ENCODE results near the gene PHEX.

The PHEX gene

DNA sequence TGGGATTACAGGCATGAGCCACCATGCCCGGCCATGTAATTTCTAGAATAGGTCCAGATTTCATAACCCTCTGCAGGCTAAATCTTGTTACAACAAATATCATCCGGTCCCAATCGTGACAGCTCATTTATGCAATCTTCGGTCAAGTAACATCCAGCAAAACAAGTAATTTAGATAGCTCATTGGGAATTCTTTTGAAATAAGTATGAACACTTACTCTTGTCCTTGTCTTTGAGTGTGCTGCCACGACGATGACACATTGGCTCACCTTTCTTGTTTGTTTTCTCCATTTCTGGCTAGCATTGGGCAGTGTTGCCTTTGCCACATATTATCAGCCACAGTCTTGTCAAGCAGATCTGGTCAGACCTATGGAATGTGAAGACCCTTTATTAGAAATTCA lies 92.0 kb downstream of the PHEX start:
- peak; percentile 26 for DNase-seq (ENCODE audit: low spot score)
- TF ChIP-seq, protein P1, sequence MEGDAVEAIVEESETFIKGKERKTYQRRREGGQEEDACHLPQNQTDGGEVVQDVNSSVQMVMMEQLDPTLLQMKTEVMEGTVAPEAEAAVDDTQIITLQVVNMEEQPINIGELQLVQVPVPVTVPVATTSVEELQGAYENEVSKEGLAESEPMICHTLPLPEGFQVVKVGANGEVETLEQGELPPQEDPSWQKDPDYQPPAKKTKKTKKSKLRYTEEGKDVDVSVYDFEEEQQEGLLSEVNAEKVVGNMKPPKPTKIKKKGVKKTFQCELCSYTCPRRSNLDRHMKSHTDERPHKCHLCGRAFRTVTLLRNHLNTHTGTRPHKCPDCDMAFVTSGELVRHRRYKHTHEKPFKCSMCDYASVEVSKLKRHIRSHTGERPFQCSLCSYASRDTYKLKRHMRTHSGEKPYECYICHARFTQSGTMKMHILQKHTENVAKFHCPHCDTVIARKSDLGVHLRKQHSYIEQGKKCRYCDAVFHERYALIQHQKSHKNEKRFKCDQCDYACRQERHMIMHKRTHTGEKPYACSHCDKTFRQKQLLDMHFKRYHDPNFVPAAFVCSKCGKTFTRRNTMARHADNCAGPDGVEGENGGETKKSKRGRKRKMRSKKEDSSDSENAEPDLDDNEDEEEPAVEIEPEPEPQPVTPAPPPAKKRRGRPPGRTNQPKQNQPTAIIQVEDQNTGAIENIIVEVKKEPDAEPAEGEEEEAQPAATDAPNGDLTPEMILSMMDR (conservative IDR thresholded peaks at IDR 0.05; ENCODE audit: low read depth), result no peak
- CTCF ChIA-PET, result no interaction called here
- POLR2A ChIA-PET (ENCODE audit: low non-redundant PET), result no interaction called here
- H3K27ac ChIP-seq, result peak overlapping the region; percentile 81

DNA sequence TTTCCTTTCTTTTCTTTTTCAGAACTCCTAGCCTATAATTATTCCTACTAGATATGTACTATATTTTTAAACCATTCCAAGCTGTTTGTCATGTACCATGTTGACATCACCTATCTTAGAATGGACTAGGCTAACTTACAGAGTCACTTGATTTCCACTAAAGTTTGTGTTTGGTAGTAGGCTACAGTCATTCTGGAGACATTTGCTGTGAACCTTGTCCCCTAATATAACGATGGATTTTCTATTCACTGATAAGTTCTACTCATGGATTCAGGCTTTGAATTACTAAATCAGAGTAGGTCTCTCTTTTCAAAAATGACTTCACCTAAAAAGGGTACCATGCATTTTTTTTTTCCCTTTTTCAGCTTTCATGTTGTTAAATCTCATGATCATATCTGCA lies 93.4 kb downstream of the PHEX start:
- DNase-seq (ENCODE audit: low spot score), result no peak
- TF ChIP-seq, protein P1 (conservative IDR thresholded peaks at IDR 0.05; ENCODE audit: low read depth), result no peak
- ChIA-PET CTCF (no interaction called here), POLR2A (ENCODE audit: low non-redundant PET) (no interaction called here)
- no peak overlapping the region for H3K27ac ChIP-seq

DNA sequence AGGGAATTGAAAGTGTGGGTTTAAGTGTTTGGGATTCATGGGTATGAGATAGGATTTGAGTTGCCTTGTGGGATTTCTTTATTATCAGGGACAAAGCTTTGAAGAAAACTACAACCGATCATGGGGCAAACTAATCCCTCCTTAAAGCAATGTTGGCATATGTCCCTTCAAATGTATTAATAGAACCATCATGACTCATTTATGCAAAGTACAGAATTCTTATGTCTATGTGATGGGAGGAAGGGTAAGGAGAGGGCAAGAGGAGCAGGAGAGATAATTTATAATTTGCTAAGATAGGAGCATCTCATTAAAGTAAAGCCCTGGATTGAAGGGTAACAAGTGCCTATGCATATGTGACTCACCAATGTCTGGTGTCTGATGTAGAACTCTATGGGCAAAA lies 94.2 kb downstream of the PHEX start:
- no peak for DNase-seq (ENCODE audit: low spot score)
- POLR2A ChIA-PET (ENCODE audit: low non-redundant PET), result no interaction called here
- no peak overlapping the region for H3K27ac ChIP-seq
- TF ChIP-seq, protein P1 (conservative IDR thresholded peaks at IDR 0.05; ENCODE audit: low read depth), result no peak
- CTCF ChIA-PET, result no interaction called here

DNA sequence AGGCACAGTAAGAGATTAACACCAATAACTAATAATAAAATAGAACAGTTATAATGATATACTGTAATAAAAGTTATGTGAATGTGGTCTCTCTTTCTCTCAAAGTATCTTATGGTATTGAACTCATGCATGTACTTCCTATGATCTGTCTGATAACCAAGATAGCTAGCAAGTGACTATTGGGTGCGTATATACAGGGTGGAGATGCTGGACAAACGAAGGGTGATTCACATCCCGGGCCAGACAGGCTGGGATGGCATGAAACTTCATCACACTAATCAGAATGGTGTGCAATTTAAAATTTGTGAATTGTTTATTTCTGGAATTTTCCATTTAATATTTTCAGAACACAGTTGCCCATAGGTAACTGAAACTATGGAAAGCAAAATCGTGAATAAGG lies 96.8 kb downstream of the PHEX start:
- CTCF ChIA-PET, result no interaction called here
- no peak for DNase-seq (ENCODE audit: low spot score)
- TF ChIP-seq, protein P1 (conservative IDR thresholded peaks at IDR 0.05; ENCODE audit: low read depth), result no peak
- no peak overlapping the region for H3K27ac ChIP-seq
- POLR2A ChIA-PET (ENCODE audit: low non-redundant PET), result no interaction called here

DNA sequence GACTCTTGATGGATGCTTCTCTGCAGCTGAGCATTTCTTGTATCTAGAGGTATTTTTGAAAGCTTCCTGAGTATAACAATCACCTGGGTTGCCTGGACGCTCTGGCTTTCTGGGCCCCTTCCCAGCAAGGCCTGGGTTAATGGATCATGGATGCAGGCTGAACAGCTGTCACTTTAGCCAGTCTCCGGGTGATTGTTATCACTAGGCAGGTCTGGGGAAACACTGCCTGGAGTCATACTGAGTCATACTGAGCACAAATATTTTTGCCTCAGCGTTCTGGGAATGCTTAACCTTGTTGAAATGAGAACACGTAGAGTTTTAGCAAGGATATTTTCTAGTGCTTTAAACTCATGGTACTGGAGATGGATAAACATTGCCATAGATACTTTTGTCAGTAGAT lies 102.6 kb downstream of the PHEX start:
- DNase-seq (ENCODE audit: low spot score), result peak; percentile 62
- H3K27ac ChIP-seq, result peak overlapping the region; percentile 89
- TF ChIP-seq, protein P1 (conservative IDR thresholded peaks at IDR 0.05; ENCODE audit: low read depth), result no peak
- ChIA-PET POLR2A (ENCODE audit: low non-redundant PET) (interaction anchor here (0.6 kb wide), 1 partner anchor 28 kb away, joined by 3 read pairs; no protein-coding TSS in a partner anchor), CTCF (interaction anchor here (0.7 kb wide), 1 partner anchor 213 kb away, joined by 3 read pairs; no protein-coding TSS in a partner anchor)

DNA sequence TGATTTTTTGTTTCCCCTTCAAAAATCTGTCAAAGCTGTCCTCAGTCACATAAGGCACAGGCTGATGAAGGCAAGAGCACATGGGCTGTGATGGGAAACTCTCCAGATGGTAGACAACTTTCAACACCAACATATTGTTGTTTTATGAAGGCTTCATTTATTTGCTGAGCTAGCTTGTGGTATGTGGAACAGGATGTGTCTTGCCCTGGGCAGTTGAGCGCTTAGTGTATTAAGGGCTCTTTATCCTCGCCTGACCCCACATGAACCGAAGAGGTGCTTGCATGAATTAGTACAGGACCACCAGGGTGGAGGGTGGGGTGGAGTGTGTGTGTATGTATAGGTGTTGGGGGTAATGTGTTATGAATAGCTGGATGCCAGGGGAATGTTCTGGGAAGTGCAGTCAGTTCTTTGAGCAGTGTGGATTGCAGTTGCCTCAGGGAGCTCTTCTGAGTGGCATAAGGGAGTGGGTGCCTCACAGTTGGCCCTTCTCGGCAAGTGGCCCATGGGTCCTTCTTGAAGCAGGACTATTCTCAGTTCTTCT lies 103.1 kb downstream of the PHEX start:
- TF ChIP-seq, protein P1 (conservative IDR thresholded peaks at IDR 0.05; ENCODE audit: low read depth), result no peak
- POLR2A ChIA-PET (ENCODE audit: low non-redundant PET), result no interaction called here
- CTCF ChIA-PET, result interaction anchor here (0.5 to 0.7 kb wide), 4 partner anchors 212 to 1390 kb away, joined by 3 to 4 read pairs (median 3); no protein-coding TSS in a partner anchor
- peak; percentile 26 for DNase-seq (ENCODE audit: low spot score)
- peak overlapping the region; percentile 89 for H3K27ac ChIP-seq
